ENCODE measurements around the gene SLC12A8. TPM values are rescaled to one million over a fixed set of nuclear protein-coding genes. Genes with fewer than 3 reads are reported as not detected.

The SLC12A8 gene
- polyA plus RNA-seq, 1 of the 3 experiments (the other 2 are of a cell fraction) = 7.5 TPM

DNA sequence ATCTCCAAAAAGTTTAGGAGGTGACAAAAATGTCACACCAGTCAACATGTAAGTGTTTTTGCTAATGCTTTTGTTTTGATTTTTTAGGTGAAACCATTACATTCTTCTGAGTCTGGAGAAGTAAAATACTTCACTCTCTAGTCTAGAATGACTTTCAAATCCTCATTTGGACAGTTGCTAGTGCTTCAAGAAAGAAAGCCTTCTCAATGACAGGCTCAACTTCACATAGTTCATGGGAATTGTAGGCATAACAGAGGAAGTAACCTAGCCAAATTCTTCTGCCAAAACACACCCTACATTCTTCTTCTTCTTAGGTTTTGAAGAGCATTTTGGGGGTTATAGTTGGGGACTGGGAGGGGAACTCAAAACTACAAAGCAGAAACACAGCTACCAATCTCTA lies 127.4 kb downstream of the SLC12A8 start:
- H3K9ac ChIP-seq = no peak overlapping the region
- no peaks in the 10 kb centered on the region for H3K36me3 ChIP-seq (replicated peaks in 1 of 2; ENCODE audit: control insufficient read depth in 1 of 2, insufficient read depth in 2 of 2, low read length in 1 of 2)
- no peaks in the 10 kb centered on the region for H3K9me2 ChIP-seq
- peaks cover 13% of the 10 kb centered on the region for H3F3A ChIP-seq (replicated peaks; ENCODE audit: insufficient read depth)
- H3K4me2 ChIP-seq = no peak overlapping the region
- ChIA-PET CTCF (no interaction called here), POLR2A (no interaction called here)
- no peaks in the 10 kb centered on the region for H3K79me2 ChIP-seq (ENCODE audit: insufficient read depth)
- H2AFZ ChIP-seq (ENCODE audit: low read depth) = no peak overlapping the region
- H3K27me3 ChIP-seq (ENCODE audit: insufficient read depth) = no peaks in the 10 kb centered on the region
- no peaks in the 10 kb centered on the region for H3K4me1 ChIP-seq (ENCODE audit: control insufficient read depth in 1 of 2, insufficient read depth in 2 of 2, low read depth in 1 of 2, low read length in 1 of 2)
- H3K4me3 ChIP-seq (ENCODE audit: low read depth in 2 of 2, low read length in 1 of 2) = no peak overlapping the region
- no peaks in the 10 kb centered on the region; the same call in 1 of the 2 replicates for H3K9me3 ChIP-seq
- no peaks in the 10 kb centered on the region for H4K20me1 ChIP-seq (ENCODE audit: insufficient read depth)
- no peak overlapping the region for H3K27ac ChIP-seq (ENCODE audit: low read depth in 2 of 2, low read length in 1 of 2)
- DNase-seq = no peak
- TF ChIP-seq GABPA (IDR thresholded peaks at IDR 0.05; ENCODE audit: low read depth) (no peak), NRF1 (IDR thresholded peaks at IDR 0.05; ENCODE audit: low read depth, low read length) (no peak), EP300 (IDR thresholded peaks at IDR 0.05; ENCODE audit: borderline replicate concordance in 1 of 2, low read depth in 1 of 2, low read length in 1 of 2) (no peak), EZH2phosphoT487 (IDR thresholded peaks at IDR 0.05; ENCODE audit: borderline replicate concordance, low read depth) (no peak), FOXJ3 (CRISPR knock-in tag; IDR thresholded peaks at IDR 0.05) (no peak), FOSL2 (IDR thresholded peaks at IDR 0.05; ENCODE audit: borderline replicate concordance, low read depth) (no peak), RXRA (IDR thresholded peaks at IDR 0.05; ENCODE audit: borderline replicate concordance, low read depth) (no peak), TEAD4 (IDR thresholded peaks at IDR 0.05; ENCODE audit: borderline replicate concordance, insufficient read depth) (no peak), JUND (IDR thresholded peaks at IDR 0.05) (no peak), IRF3 (IDR thresholded peaks at IDR 0.05; ENCODE audit: low read depth, low read length) (no peak), POLR2AphosphoS5 (IDR thresholded peaks at IDR 0.05; ENCODE audit: low read depth, low read length) (no peak), PBX3 (IDR thresholded peaks at IDR 0.05) (no peak), MXI1 (IDR thresholded peaks at IDR 0.05; ENCODE audit: low read depth, low read length) (no peak), SMC3 (IDR thresholded peaks at IDR 0.05; ENCODE audit: low read depth, low read length) (no peak), SIN3A (IDR thresholded peaks at IDR 0.05; ENCODE audit: borderline replicate concordance, low read depth, low read length) (no peak), GATA2 (CRISPR knock-in tag; IDR thresholded peaks at IDR 0.05) (no peak), MAX (IDR thresholded peaks at IDR 0.05; ENCODE audit: low read depth) (no peak), RAD21 (IDR thresholded peaks at IDR 0.05; ENCODE audit: low read length) (no peak)
- TF ChIP-seq, protein P1, sequence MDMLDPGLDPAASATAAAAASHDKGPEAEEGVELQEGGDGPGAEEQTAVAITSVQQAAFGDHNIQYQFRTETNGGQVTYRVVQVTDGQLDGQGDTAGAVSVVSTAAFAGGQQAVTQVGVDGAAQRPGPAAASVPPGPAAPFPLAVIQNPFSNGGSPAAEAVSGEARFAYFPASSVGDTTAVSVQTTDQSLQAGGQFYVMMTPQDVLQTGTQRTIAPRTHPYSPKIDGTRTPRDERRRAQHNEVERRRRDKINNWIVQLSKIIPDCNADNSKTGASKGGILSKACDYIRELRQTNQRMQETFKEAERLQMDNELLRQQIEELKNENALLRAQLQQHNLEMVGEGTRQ (IDR thresholded peaks at IDR 0.05; ENCODE audit: borderline replicate concordance, low read depth, low read length) = no peak

Data from SK-N-SH (cell line).